Activated CD8-positive, alpha-beta T cell treated with anti-CD3 and anti-CD28 coated beads, Interleukin-2, amount 10 ng/mL, durations not matched to agents 7 days and 5 days (primary cell): Measurements from ENCODE around the gene ZNF318. TPM values are rescaled to one million over a fixed set of nuclear protein-coding genes. Genes with fewer than 3 reads are reported as not detected.

ENCODE experiments used
- ATAC-seq: fragments of 150-1000 bp; cut with Tn5 transposase; one replicate; pipeline ENCODE4 v1.10.0; 2021; ENCODE audit warnings: moderate library complexity
- CTCF ChIA-PET: fragments of 350-600 bp; sonication (Branson Sonifier 250); formaldehyde crosslinking; loops from one replicate; lab custom pipeline; 2021; ENCODE audit warnings: antibody characterized with exemption; lab: Charles Lee
- POLR2A ChIA-PET: fragments of 350-600 bp; sonication (Branson Sonifier 250); formaldehyde crosslinking; loops from one replicate; lab custom pipeline; 2021; ENCODE audit warnings: antibody characterized with exemption; lab: Charles Lee
- DNase-seq: peaks from one replicate; pipeline ENCODE4 v3.0.0-alpha.2; 2020
- H3K27ac Mint-ChIP-seq: one replicate; pipeline ENCODE4 v1.8.0; 2021; ENCODE audit warnings: mild to moderate bottlenecking, mixed read lengths
- H3K27me3 Mint-ChIP-seq: one replicate; pipeline ENCODE4 v1.8.0; 2021; ENCODE audit warnings: low read depth, mixed read lengths
- H3K36me3 Mint-ChIP-seq: one replicate; pipeline ENCODE4 v1.8.0; 2021; ENCODE audit warnings: low read depth, mixed read lengths
- H3K4me1 Mint-ChIP-seq: one replicate; pipeline ENCODE4 v1.8.0; 2021; ENCODE audit warnings: low read depth, mixed read lengths
- H3K4me3 Mint-ChIP-seq: one replicate; pipeline ENCODE4 v1.8.0; 2021; ENCODE audit warnings: mild to moderate bottlenecking, mixed read lengths
- H3K9me3 Mint-ChIP-seq: one replicate; pipeline ENCODE4 v1.8.0; 2022; ENCODE audit warnings: mixed read lengths; ENCODE audit not compliant: insufficient read depth
- total RNA-seq, 2 experiments: library from RNA; stranded (reverse); gene quantifications; one replicate each; pipeline ENCODE4 v1.2.3, GENCODE V29; 2021

Gene ZNF318
- total RNA-seq, 2 experiments from 2014 or later = 6.7 to 7.0 TPM

DNA sequence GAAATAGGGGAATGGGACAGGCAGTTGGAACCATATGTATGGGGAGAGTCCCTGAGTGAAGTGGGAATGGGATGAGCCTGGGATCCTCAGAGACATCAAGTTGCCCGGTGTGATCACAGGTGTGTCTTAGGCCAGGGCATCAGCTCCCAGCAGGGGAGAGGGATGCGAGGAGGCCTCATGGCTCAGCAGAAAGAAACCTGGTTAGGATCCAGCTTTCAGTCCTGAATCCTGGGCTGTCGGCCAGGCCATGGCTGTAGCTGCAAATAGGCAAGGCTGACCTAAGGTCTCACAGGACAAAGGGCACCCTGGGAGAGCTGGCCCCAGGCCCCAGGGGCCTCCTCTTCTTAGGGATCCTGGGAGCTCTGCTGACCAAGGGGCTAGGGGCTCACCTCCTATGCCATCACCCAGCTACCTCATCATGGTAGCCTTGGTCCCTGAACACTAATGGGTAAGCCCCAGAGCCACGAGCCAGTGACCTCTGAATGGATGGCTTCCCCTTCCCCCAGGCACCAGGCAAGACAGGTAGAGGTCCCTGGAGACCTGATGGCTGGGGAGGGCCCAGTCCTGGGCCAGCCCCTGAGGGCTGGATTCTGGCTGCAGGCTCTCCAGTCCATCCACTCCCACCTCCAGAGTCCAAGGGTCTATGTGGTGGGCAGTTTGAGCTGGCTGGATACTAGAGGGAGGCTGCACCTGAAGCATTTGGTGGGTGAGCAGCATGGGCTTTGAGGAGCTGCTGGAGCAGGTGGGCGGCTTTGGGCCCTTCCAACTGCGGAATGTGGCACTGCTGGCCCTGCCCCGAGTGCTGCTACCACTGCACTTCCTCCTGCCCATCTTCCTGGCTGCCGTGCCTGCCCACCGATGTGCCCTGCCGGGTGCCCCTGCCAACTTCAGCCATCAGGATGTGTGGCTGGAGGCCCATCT lies 71.5 kb downstream of the ZNF318 start, which contains the start of gene SLC22A7:
Gene SLC22A7, plus strand, starts transcription at position 617 of the 921 bp plus-strand sequence. Its CDS starts 99 bp downstream, at position 716.
- no peak within 1 kb of the TSS for H3K4me3 Mint-ChIP-seq
- H3K36me3 Mint-ChIP-seq = no peaks in the 10 kb centered on the region
- CTCF ChIA-PET = interaction anchor here (1.1 to 2.5 kb wide), 3 partner anchors 10 to 154 kb away, joined by 3 to 14 read pairs (median 3); partner anchors contain the start of gene CRIP3
- peaks cover 14% of the 10 kb centered on the region for H3K27me3 Mint-ChIP-seq
- no peaks in the 10 kb centered on the region for H3K9me3 Mint-ChIP-seq
- DNase-seq = no peak
- POLR2A ChIA-PET = interaction anchor here (1.2 kb wide), 1 partner anchor 205 kb away, joined by 3 read pairs; no protein-coding TSS in a partner anchor
- no peak within 1 kb of the TSS for H3K27ac Mint-ChIP-seq
- no peak for ATAC-seq
- no peaks in the 10 kb centered on the region for H3K4me1 Mint-ChIP-seq

DNA sequence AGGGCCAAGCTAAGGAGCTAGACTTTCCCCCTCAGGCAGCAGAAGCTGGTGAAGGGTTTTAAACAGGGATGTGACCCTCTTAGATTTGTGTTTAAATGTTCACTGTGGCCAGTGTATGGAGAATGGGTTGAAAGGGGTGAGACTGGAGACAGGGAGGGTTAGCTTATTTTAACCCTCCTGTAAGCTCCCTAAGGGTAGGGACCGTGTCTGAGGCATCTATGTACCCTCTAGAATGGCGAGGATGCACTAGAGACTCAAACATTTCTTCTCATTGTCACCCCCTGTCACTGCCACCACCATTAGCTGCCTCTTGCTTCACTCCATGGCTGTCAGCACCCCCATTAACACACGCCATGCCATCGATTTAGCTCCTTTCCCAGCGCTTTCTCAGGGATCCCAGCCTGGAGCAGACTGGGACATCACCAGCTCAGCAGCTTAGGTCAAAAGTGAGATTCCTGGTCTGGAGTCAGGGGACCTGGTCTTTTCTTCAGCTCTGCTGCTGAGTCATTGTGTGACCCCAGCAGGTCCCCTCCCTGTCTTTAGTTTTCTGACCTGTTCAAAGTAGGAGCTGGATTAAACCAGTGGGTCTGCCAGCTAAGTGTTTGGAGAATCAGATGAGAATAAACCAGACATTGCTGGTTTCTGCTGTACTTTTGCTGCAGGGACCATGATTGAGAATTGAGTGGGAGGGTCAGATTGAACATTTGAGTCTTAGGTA lies 72.5 kb downstream of the ZNF318 start:
- Mint-ChIP-seq H3K4me3 (no peak overlapping the region), H3K27me3 (peaks cover 18% of the 10 kb centered on the region), H3K36me3 (no peaks in the 10 kb centered on the region), H3K9me3 (no peaks in the 10 kb centered on the region), H3K4me1 (no peaks in the 10 kb centered on the region), H3K27ac (no peak overlapping the region)
- ATAC-seq (no peak), DNase-seq (no peak)
- POLR2A ChIA-PET = interaction anchor here (1.2 kb wide), 1 partner anchor 206 kb away, joined by 3 read pairs; no protein-coding TSS in a partner anchor
- CTCF ChIA-PET = interaction anchor here (0.9 to 2.5 kb wide), 4 partner anchors 11 to 153 kb away, joined by 3 to 14 read pairs (median 3); partner anchors contain the start of gene CRIP3

DNA sequence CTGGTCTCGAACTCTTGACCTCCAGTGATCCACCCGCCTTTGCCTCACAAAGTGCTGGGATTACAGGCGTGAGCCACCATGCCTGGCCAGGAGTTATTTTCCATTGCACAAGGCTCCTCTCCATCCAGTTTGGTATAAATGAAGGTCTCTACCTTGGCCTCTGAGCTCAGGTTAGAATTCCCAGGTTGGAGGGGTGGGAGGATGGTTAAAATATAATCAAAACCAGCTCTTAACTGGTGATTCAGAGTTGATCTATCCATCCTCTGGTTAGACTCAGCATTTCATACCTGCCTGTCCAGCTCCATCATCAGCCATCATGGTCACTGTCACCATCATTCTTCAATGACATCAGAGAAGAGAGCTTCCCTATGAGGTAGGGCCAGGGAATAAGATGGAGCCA lies 74.0 kb downstream of the ZNF318 start:
- Mint-ChIP-seq H3K4me3 (no peak overlapping the region), H3K27ac (no peak overlapping the region)

DNA sequence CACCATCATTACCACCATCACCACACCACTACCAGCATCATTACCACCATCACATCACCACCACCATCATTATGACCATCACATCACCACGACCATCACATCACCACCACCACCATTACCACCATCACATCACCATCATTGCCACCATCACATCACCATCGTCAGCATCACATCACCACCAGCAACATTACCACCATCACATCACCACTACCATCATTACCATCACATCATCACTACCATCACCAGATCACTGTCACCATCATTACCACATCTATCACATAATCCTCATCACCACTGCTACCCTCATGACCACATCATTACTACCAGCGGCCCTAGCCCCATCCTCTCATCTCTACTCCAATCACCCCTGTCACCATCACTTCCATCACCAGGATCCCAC lies 74.9 kb downstream of the ZNF318 start:
- ATAC-seq (no peak), DNase-seq (no peak)
- no peak overlapping the region for H3K27ac Mint-ChIP-seq
- H3K4me3 Mint-ChIP-seq = no peak overlapping the region
- no peaks in the 10 kb centered on the region for H3K36me3 Mint-ChIP-seq
- H3K27me3 Mint-ChIP-seq = peaks cover 23% of the 10 kb centered on the region
- no peaks in the 10 kb centered on the region for H3K4me1 Mint-ChIP-seq
- POLR2A ChIA-PET = no interaction called here
- CTCF ChIA-PET = no interaction called here
- no peaks in the 10 kb centered on the region for H3K9me3 Mint-ChIP-seq

More for the DNA sequence above, 74.0 kb downstream of the ZNF318 start:
- DNase-seq (no peak), ATAC-seq (no peak)
- Mint-ChIP-seq H3K9me3 (no peaks in the 10 kb centered on the region), H3K36me3 (no peaks in the 10 kb centered on the region), H3K4me1 (no peaks in the 10 kb centered on the region), H3K27me3 (peaks cover 24% of the 10 kb centered on the region)
- ChIA-PET CTCF (interaction anchor here (2.5 kb wide), 1 partner anchor 12 kb away, joined by 14 read pairs; the partner anchor contains the start of gene CRIP3), POLR2A (no interaction called here)

DNA sequence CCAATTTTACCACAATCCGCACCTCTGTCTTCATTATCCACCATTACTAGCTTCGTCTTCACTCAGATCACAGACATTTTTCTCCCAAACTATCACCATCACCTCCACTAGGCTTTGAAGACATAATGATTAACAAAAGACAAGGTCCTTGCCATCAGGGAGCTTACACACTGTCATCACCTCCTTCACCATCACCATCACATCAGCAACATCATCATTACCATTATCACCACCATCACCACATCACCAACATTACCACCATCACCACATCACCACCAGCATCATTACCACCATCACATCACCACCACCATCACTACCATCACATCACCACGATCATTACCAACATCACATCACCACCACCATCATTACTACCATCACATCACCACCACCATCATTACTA lies 75.7 kb downstream of the ZNF318 start:
- peaks cover 23% of the 10 kb centered on the region for H3K27me3 Mint-ChIP-seq
- ATAC-seq = no peak
- no peak overlapping the region for H3K4me3 Mint-ChIP-seq
- H3K36me3 Mint-ChIP-seq = no peaks in the 10 kb centered on the region
- no peaks in the 10 kb centered on the region for H3K9me3 Mint-ChIP-seq
- CTCF ChIA-PET = interaction anchor here (0.8 kb wide), 1 partner anchor 15 kb away, joined by 3 read pairs; the partner anchor contains the start of gene CRIP3
- no peaks in the 10 kb centered on the region for H3K4me1 Mint-ChIP-seq
- DNase-seq = no peak
- POLR2A ChIA-PET = no interaction called here
- no peak overlapping the region for H3K27ac Mint-ChIP-seq

DNA sequence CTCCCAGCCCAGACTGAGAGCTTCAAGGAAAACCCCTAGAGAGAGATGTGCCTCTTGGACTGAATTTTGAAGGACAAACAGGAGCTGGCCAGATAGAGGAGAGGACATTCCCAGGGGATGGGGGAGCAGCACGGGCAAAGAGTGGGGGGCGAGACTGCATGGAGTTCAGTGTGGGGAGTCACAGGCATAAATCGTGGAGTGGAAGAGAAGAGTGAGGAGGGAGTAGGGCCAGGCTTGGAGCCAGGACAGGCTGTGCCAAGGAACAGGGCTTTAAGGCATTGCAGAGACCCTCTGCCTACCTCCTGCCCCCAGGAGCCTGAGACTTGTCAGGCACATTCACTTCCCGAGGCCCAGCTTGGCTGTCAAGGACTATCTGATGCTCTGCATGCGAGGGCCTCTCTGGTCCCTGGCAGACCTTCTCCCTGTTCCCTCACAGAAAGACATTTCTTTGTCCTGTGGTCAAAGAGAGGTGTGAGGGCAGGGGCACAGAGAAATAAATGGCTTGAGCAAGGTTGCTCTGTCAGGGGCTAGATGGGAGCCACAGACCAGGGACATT lies 76.6 kb downstream of the ZNF318 start:
- H3K27ac Mint-ChIP-seq = no peak overlapping the region

DNA sequence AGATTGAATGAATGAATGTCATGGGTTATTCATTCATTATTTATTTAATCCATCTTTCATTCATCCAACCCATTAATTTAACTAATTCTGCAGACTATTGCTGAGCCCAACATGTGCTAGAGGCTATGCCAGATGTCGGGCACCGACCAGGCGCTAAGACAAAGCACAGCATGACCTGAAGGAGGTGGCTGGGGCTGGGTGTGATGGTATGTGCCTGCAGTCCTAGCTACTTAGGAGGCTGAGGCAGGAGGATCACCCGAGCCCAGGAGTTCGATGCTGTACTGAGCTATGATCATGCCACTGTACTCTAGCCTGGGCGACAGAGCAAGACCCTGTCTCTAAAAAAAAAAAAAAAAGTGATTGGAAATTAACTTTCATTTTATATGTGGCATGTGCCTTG lies 77.1 kb downstream of the ZNF318 start:
- ATAC-seq = no peak
- no peak overlapping the region for H3K4me3 Mint-ChIP-seq
- POLR2A ChIA-PET = no interaction called here
- CTCF ChIA-PET = interaction anchor here (1.2 kb wide), 1 partner anchor 105 kb away, joined by 3 read pairs; no protein-coding TSS in a partner anchor
- H3K4me1 Mint-ChIP-seq = no peaks in the 10 kb centered on the region
- DNase-seq = no peak
- no peak overlapping the region for H3K27ac Mint-ChIP-seq
- H3K27me3 Mint-ChIP-seq = peaks cover 28% of the 10 kb centered on the region
- H3K36me3 Mint-ChIP-seq = no peaks in the 10 kb centered on the region
- no peaks in the 10 kb centered on the region for H3K9me3 Mint-ChIP-seq

More for the DNA sequence above, 76.6 kb downstream of the ZNF318 start:
- Mint-ChIP-seq H3K4me3 (no peak overlapping the region), H3K9me3 (no peaks in the 10 kb centered on the region), H3K4me1 (no peaks in the 10 kb centered on the region), H3K27me3 (peaks cover 28% of the 10 kb centered on the region), H3K36me3 (no peaks in the 10 kb centered on the region)
- DNase-seq = no peak
- CTCF ChIA-PET = interaction anchor here (1.2 kb wide), 1 partner anchor 105 kb away, joined by 3 read pairs; no protein-coding TSS in a partner anchor
- POLR2A ChIA-PET = no interaction called here
- no peak for ATAC-seq

DNA sequence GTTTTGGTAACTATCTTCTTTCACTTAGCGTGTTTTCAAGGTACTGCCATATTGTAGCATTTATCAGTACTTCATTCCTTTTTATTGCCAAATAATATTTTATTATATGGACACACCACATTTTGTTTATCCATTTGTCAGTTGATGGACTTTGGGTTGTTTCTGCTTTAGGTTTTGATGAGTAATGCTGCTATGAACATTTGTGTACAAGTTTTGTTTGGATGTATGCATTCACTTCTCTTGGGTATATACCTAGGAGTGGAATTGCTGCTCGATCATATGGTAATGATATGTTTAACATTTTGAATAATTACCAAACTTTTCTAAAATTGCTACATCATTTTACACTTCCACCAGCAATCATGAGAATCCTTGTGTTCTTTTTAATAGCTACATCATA lies 77.7 kb downstream of the ZNF318 start:
- H3K4me1 Mint-ChIP-seq = no peaks in the 10 kb centered on the region
- H3K27me3 Mint-ChIP-seq = peaks cover 27% of the 10 kb centered on the region
- ChIA-PET POLR2A (no interaction called here), CTCF (interaction anchor here (1.3 kb wide), 1 partner anchor 28 kb away, joined by 4 read pairs; no protein-coding TSS in a partner anchor)
- no peaks in the 10 kb centered on the region for H3K9me3 Mint-ChIP-seq
- ATAC-seq (no peak), DNase-seq (no peak)
- H3K4me3 Mint-ChIP-seq = no peak overlapping the region
- no peaks in the 10 kb centered on the region for H3K36me3 Mint-ChIP-seq
- H3K27ac Mint-ChIP-seq = no peak overlapping the region

DNA sequence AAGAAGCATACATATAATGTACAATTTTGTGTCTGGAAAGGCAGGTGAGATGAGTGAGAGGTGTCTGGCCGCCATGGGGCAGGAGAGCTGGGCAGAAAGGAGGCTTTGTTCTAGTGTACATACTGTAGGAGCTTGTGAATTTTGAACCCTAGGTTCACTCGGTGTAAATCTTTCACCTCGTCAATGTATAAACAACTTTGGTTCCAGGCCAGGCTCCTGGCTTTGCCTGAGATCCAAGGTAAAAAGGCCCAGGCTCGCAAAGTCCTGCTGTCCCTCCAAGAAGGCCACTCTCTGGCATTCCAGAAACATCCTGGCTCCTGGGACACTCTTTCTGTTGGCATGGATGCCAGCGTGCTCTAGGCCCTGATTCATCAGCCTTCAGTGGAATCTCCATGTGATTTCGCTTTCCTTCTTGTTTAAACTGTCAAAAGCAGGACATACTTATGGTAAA lies 78.5 kb downstream of the ZNF318 start:
- CTCF ChIA-PET = interaction anchor here (1.3 kb wide), 1 partner anchor 27 kb away, joined by 4 read pairs; no protein-coding TSS in a partner anchor
- Mint-ChIP-seq H3K4me1 (no peaks in the 10 kb centered on the region), H3K9me3 (no peaks in the 10 kb centered on the region), H3K27ac (no peak overlapping the region), H3K27me3 (peaks cover 29% of the 10 kb centered on the region), H3K36me3 (no peaks in the 10 kb centered on the region), H3K4me3 (no peak overlapping the region)
- ATAC-seq (no peak), DNase-seq (no peak)
- POLR2A ChIA-PET = no interaction called here

DNA sequence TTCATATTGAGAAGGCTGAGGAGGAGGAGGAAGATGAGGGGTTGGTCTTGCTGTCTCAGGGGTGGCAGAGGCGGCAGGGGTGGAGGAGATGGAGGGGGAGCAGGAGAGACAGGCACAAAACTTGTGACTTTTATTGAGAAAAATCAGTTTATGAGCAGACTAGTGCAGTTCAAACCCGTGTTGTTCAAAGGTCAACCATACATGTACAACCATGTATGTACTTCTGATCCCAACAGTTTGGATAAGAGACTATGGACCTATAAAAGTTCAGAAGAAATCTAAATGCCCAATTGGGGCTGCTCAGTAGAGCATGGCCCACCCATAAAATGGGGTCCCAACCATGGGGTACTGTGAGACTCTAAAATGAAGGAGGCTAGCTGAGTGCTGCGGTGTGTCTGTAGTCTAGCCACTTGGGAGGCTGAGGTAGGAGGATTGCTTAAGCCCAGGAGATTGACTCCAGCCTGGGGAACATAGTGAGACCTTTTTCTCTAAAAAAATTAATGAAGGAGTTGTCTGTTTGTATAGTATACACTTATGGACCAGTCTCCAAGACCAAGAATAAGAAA lies 79.0 kb downstream of the ZNF318 start:
- ChIA-PET POLR2A (no interaction called here), CTCF (interaction anchor here (1.3 kb wide), 1 partner anchor 27 kb away, joined by 4 read pairs; no protein-coding TSS in a partner anchor)
- peaks cover 34% of the 10 kb centered on the region for H3K27me3 Mint-ChIP-seq
- H3K27ac Mint-ChIP-seq = no peak overlapping the region
- H3K36me3 Mint-ChIP-seq = no peaks in the 10 kb centered on the region
- no peak for DNase-seq
- ATAC-seq = no peak
- peaks cover 3% of the 10 kb centered on the region for H3K4me1 Mint-ChIP-seq
- H3K9me3 Mint-ChIP-seq = no peaks in the 10 kb centered on the region
- H3K4me3 Mint-ChIP-seq = no peak overlapping the region
